Measurements from ENCODE around the gene PKDREJ. TPM values are rescaled to one million over a fixed set of nuclear protein-coding genes. Genes with fewer than 3 reads are reported as not detected.

Gene PKDREJ
- total and polyA plus RNA-seq, 2 of the 4 experiments (the other 2 are of a cell fraction), result 0.02 TPM; not detected in 1

DNA sequence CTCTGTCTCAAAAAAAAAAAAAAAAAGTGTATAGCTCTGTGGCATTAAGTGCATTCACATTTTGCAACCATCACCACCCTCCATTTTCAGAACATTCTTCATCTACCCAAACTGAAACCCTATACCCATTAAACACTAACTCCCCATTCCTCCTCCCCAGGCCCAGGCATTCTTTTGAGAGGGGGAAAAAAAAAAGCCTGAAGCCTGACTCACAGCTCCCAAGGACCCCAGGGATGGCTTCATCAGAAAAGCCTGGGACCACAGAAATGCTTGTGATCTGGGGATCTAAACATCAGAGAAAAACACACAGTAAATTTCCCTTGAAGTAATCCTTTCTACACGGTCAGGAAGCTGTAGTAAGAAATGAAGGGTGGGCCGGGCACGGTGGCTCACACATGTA lies 22.9 kb upstream of the PKDREJ start:
- WGBS, 2 experiments (ENCODE audit: extremely low coverage in 2 of 2, insufficient read length in 1 of 2), result no CpG with 5 or more reads among the region's 3 CpGs
- Histone ChIP-seq H3K4me3 (ENCODE audit: insufficient read depth, low read depth, low read length) (no peak overlapping the region), H3K27me3 (ENCODE audit: control insufficient read depth, insufficient read depth, low read length) (no peaks in the 10 kb centered on the region), H3K79me1 (ENCODE audit: low read depth in 1 of 2, low read length in 2 of 2) (no peaks in the 10 kb centered on the region; a peak in 1 of 4 replicates), H2BK15ac (ENCODE audit: low read depth, low read length) (no peak overlapping the region), H4K5ac (ENCODE audit: low read depth, low read length) (no peak overlapping the region), H3K9ac (ENCODE audit: low read depth, low read length) (no peak overlapping the region), H3K36me3 (ENCODE audit: control insufficient read depth, insufficient read depth, low read length) (peaks cover 64% of the 10 kb centered on the region), H3K27ac (ENCODE audit: insufficient read depth, low read length) (peak overlapping the region; percentile 50; the same call in 1 of the 2 replicates), H3K23ac (ENCODE audit: low read depth, low read length) (no peak overlapping the region), H2AK9ac (replicated peaks; ENCODE audit: low read depth, low read length, poor library complexity) (no peak overlapping the region), H2BK20ac (ENCODE audit: low read depth, low read length) (no peak overlapping the region), H2BK120ac (ENCODE audit: low read depth, low read length) (no peak overlapping the region), H3K4ac (ENCODE audit: low read depth, low read length) (no peak overlapping the region), H4K20me1 (ENCODE audit: insufficient read depth, low read length) (no peaks in the 10 kb centered on the region), H3K14ac (replicated peaks; ENCODE audit: low read depth, low read length) (no peak overlapping the region), H2AK5ac (ENCODE audit: low read depth, low read length) (no peak overlapping the region), H3K9me3 (ENCODE audit: control insufficient read depth, insufficient read depth, low read length) (no peaks in the 10 kb centered on the region), H2BK5ac (ENCODE audit: low read depth, low read length, poor library complexity, severe bottlenecking) (no peak overlapping the region), H4K8ac (ENCODE audit: low read depth in 2 of 2, low read length in 2 of 2) (no peak overlapping the region), H3K18ac (ENCODE audit: low read depth, low read length) (no peak overlapping the region), H3K4me2 (ENCODE audit: low read depth, low read length) (no peak overlapping the region), H3K9me1 (ENCODE audit: insufficient read depth, low read length) (0 out of 2 replicates have a peak, but pooled peaks cover 2% of the 10 kb centered on the region), H4K91ac (ENCODE audit: insufficient read depth, low read depth, low read length) (no peak overlapping the region), H2AFZ (replicated peaks; ENCODE audit: low read length, poor library complexity) (no peak overlapping the region), H3K56ac (ENCODE audit: extremely low read depth, insufficient read depth, low read length) (no peak overlapping the region), H3K4me1 (ENCODE audit: control insufficient read depth, insufficient read depth, low read length) (no peaks in the 10 kb centered on the region)
- DNase-seq, result peak; percentile 39
- dilution Hi-C loops (cut with HindIII; ENCODE audit: low sequenced_read_pairs, unreplicated experiment), result no loop called here
- peak; percentile 83 for ATAC-seq (ENCODE audit: low read depth)
- in situ Hi-C loops (cut with MboI; ENCODE audit: low sequenced_read_pairs), result no loop called here
- CTCF ChIA-PET, result no interaction called here
- no TSS peak for BruUV-seq (replicated peaks)
- intact Hi-C loops (cut with micrococcal nuclease), result no loop called here
- TF ChIP-seq SMC3 (IDR thresholded peaks at IDR 0.05; ENCODE audit: low read depth, low read length) (no peak), MAZ (IDR thresholded peaks at IDR 0.05; ENCODE audit: borderline replicate concordance, low read depth, low read length) (no peak), FOS (IDR thresholded peaks at IDR 0.05; ENCODE audit: low read depth, low read length) (no peak), RAD21 (IDR thresholded peaks at IDR 0.05; ENCODE audit: low read length) (no peak), MAFK (IDR thresholded peaks at IDR 0.05; ENCODE audit: low read depth, low read length) (no peak), NFE2L2 (IDR thresholded peaks at IDR 0.05; ENCODE audit: low read depth, low read length) (no peak), POLR2A (IDR thresholded peaks at IDR 0.05; ENCODE audit: low read depth, low read length) (no peak), CEBPB (IDR thresholded peaks at IDR 0.05; ENCODE audit: low read depth, low read length) (no peak)
- TF ChIP-seq, protein P1, sequence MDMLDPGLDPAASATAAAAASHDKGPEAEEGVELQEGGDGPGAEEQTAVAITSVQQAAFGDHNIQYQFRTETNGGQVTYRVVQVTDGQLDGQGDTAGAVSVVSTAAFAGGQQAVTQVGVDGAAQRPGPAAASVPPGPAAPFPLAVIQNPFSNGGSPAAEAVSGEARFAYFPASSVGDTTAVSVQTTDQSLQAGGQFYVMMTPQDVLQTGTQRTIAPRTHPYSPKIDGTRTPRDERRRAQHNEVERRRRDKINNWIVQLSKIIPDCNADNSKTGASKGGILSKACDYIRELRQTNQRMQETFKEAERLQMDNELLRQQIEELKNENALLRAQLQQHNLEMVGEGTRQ (IDR thresholded peaks at IDR 0.05; ENCODE audit: low read depth, low read length), result no peak
- TF ChIP-seq, protein P2, sequence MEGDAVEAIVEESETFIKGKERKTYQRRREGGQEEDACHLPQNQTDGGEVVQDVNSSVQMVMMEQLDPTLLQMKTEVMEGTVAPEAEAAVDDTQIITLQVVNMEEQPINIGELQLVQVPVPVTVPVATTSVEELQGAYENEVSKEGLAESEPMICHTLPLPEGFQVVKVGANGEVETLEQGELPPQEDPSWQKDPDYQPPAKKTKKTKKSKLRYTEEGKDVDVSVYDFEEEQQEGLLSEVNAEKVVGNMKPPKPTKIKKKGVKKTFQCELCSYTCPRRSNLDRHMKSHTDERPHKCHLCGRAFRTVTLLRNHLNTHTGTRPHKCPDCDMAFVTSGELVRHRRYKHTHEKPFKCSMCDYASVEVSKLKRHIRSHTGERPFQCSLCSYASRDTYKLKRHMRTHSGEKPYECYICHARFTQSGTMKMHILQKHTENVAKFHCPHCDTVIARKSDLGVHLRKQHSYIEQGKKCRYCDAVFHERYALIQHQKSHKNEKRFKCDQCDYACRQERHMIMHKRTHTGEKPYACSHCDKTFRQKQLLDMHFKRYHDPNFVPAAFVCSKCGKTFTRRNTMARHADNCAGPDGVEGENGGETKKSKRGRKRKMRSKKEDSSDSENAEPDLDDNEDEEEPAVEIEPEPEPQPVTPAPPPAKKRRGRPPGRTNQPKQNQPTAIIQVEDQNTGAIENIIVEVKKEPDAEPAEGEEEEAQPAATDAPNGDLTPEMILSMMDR (conservative IDR thresholded peaks at IDR 0.05; ENCODE audit: low read depth, low read length), result no peak
- POLR2A ChIA-PET (ENCODE audit: unreplicated experiment), result no interaction called here
